IPS-18a (cell line): ENCODE measurements around the gene DNMBP.
"Not testable (repeated sequence)": the region's sequence is repeated elsewhere in the genome, so short reads cannot be mapped to it uniquely, and the experiment has no call there.

Source experiments
- H3K27ac ChIP-seq: one replicate; pipeline ENCODE4 v1.5.1; 2013; ENCODE audit warnings: low read length
- H3K27me3 ChIP-seq: one replicate; pipeline ENCODE4 v1.6.1; 2013; ENCODE audit warnings: mild to moderate bottlenecking, low read length; ENCODE audit not compliant: control insufficient read depth, insufficient read depth
- H3K36me3 ChIP-seq: one replicate; pipeline ENCODE4 v1.6.1; 2013; ENCODE audit warnings: low read depth, low read length; ENCODE audit not compliant: control insufficient read depth
- H3K4me1 ChIP-seq: one replicate; pipeline ENCODE4 v1.6.1; 2013; ENCODE audit warnings: low read depth, low read length; ENCODE audit not compliant: control insufficient read depth
- H3K4me3 ChIP-seq: one replicate; pipeline ENCODE4 v1.5.1; 2013; ENCODE audit warnings: low read length
- H3K9ac ChIP-seq: one replicate; pipeline ENCODE4 v1.6.1; 2013; ENCODE audit warnings: mild to moderate bottlenecking, low read length, moderate library complexity
- H3K9me3 ChIP-seq: one replicate; pipeline ENCODE4 v1.6.1; 2013; ENCODE audit warnings: low read depth, low read length; ENCODE audit not compliant: control insufficient read depth

Gene DNMBP

GRCh38 chr10:99915414-99915813 lies 94.3 kb downstream of the DNMBP start:
- peaks cover 26% of the 10 kb centered on the region for H3K4me1 ChIP-seq
- no peak overlapping the region for H3K4me3 ChIP-seq
- no peak overlapping the region for H3K9ac ChIP-seq
- no peaks in the 10 kb centered on the region for H3K9me3 ChIP-seq
- no peaks in the 10 kb centered on the region for H3K36me3 ChIP-seq
- no peak overlapping the region for H3K27ac ChIP-seq
- no peaks in the 10 kb centered on the region for H3K27me3 ChIP-seq

- Histone ChIP-seq H3K27ac (peak overlapping the region; percentile 90), H3K4me3 (peak overlapping the region; percentile 87), H3K4me1 (peaks cover 23% of the 10 kb centered on the region), H3K27me3 (no peaks in the 10 kb centered on the region), H3K9ac (peak overlapping the region; percentile 51), H3K36me3 (peaks cover under 1% of the 10 kb centered on the region), H3K9me3 (no peaks in the 10 kb centered on the region)
Measured at GRCh38 chr10:99914236-99914635, 95.5 kb downstream of the DNMBP start.

DNA sequence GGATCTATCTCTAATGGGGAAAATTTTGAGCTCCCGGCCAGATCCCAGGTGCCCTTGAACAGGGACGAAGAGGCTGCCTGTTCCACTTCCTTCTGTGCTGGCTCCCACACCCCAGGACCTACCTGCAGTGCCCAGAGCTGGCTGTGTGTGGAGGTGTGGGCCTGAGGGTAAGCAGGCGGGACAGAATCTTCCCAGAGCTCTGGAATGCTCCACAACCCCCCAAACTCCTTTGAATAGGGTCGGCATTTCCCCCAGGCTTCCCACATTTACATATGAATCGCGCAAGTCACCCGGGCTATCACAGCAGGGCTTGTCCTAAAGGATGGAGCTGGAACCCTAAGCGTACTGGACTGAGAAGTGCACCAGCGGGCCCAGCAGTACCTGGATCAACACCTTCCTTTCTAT lies 95.9 kb downstream of the DNMBP start:
- peak overlapping the region; percentile 90 for H3K27ac ChIP-seq
- H3K4me1 ChIP-seq: peaks cover 19% of the 10 kb centered on the region
- peak overlapping the region; percentile 92 for H3K9ac ChIP-seq
- H3K27me3 ChIP-seq: no peaks in the 10 kb centered on the region
- peaks cover 5% of the 10 kb centered on the region for H3K36me3 ChIP-seq
- H3K4me3 ChIP-seq: peak overlapping the region; percentile 87
- no peaks in the 10 kb centered on the region for H3K9me3 ChIP-seq

DNA sequence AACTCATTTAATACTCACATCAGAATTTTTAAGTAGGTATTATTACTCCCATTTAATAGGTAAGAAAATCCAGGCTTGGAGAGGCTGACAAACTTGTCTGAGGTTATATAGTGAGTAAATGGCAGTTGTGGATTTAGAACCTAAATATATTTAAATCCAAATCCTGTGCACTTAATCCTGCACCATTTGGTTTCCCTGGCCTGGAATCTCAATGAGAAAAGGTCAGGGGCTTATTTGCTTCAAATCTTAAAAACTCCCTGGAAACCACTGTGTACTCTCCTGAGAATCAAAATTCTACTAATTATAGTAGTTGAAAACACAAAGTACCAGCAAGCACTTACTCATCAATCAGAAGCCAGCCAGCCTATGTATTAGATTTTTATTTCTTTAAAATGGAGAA lies 97.7 kb downstream of the DNMBP start:
- no peaks in the 10 kb centered on the region for H3K9me3 ChIP-seq
- peaks cover 13% of the 10 kb centered on the region for H3K4me1 ChIP-seq
- peak overlapping the region; percentile 26 for H3K27ac ChIP-seq
- peaks cover 23% of the 10 kb centered on the region for H3K36me3 ChIP-seq
- H3K9ac ChIP-seq: peak overlapping the region; percentile 92
- H3K4me3 ChIP-seq: peak overlapping the region; percentile 87
- no peaks in the 10 kb centered on the region for H3K27me3 ChIP-seq

DNA sequence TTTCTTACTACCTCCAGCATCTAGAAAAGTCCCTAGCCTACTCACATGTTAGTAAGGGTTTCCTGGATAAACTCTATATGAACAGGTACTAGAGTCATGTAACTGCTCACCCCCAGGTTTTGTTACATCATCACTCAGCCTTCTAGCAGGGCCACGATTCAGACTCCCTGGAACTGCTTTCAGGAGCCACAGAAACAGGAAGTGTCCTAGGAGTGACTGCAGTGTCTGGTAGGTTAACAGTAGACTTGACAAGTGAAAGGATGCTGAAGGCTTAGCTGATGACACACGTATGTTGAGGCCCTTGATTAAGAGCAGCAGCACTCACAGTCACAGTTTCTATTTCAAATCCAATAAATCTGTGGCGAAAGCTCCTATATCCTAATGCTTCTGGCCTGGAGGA lies 101.2 kb downstream of the DNMBP start:
- Histone ChIP-seq H3K27ac (no peak overlapping the region), H3K9me3 (no peaks in the 10 kb centered on the region), H3K4me3 (no peak overlapping the region), H3K27me3 (no peaks in the 10 kb centered on the region), H3K9ac (no peak overlapping the region), H3K36me3 (peaks cover 58% of the 10 kb centered on the region), H3K4me1 (peaks cover 5% of the 10 kb centered on the region)

DNA sequence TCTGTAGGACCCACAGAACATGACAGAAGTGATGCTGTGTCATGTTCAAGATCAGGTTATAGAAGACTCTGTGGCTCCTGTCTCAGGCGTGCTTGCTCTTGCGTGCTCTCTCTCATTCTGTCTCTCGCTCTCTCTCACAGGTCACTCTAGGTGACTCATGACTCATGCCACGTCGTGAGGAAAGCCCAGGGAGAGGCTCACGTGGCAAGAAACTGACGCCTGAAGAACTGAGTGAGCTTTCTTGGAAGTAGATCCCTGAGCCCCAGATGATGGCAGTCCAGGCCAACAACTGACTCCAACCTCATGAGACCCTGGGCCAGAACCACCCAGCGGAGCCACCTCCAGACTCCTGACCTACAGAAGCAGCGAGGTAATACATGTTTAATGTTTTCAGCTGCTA lies 103.3 kb downstream of the DNMBP start:
- Histone ChIP-seq H3K4me3 (no peak overlapping the region), H3K27me3 (no peaks in the 10 kb centered on the region), H3K27ac (no peak overlapping the region), H3K36me3 (peaks cover 70% of the 10 kb centered on the region), H3K9me3 (no peaks in the 10 kb centered on the region), H3K9ac (no peak overlapping the region), H3K4me1 (no peaks in the 10 kb centered on the region)

DNA sequence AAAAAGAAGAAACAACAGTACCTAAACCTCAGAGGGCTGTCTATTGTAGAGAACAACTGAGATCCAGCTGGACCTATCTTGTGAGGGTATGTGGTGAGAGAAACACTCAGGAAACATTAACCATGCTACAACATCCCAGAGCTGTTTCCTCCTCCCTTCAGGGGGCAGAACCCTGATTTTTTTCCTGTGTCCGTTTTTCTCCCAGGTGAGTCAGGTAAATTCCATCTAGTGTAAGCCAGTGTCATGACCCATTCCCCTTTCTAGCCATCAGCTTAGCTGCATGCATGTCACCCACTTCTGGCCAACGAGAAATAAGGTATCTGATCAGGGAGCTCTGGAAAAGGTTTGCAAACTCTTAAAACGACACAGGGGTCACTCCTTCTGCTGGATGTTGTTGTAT lies 103.8 kb downstream of the DNMBP start:
- Histone ChIP-seq H3K4me1 (no peaks in the 10 kb centered on the region), H3K9ac (no peak overlapping the region), H3K4me3 (no peak overlapping the region), H3K9me3 (no peaks in the 10 kb centered on the region), H3K27me3 (no peaks in the 10 kb centered on the region), H3K27ac (no peak overlapping the region), H3K36me3 (peaks cover 75% of the 10 kb centered on the region)

GRCh38 chr10:99895867-99896266 lies 113.9 kb downstream of the DNMBP start:
- peaks cover 80% of the 10 kb centered on the region for H3K36me3 ChIP-seq
- H3K4me3 ChIP-seq: no peak overlapping the region
- no peaks in the 10 kb centered on the region for H3K9me3 ChIP-seq
- no peak overlapping the region for H3K9ac ChIP-seq
- H3K27me3 ChIP-seq: no peaks in the 10 kb centered on the region
- no peak overlapping the region for H3K27ac ChIP-seq
- no peaks in the 10 kb centered on the region for H3K4me1 ChIP-seq

DNA sequence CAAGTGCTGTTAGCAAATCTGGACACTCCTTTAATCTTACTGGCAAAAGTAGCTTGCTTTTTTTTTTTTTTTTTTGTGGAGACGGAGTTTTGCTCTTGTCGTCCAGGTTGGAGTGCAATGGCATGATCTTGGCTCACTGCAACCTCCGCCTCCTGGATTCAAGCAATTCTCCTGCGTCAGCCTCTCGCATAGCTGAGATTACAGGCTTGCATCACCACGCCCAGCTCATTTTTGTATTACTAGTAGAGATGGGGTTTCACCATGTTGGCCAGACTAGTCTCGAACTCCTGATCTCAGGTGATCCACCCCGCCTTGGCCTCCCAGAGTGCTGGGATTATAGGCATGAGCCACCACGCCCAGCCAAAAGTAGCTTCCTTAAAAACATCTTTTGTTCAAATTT lies 114.7 kb downstream of the DNMBP start:
- not testable (repeated sequence) for H3K27me3 ChIP-seq, H3K4me3 ChIP-seq, H3K9ac ChIP-seq, H3K9me3 ChIP-seq, H3K27ac ChIP-seq, H3K4me1 ChIP-seq
- H3K36me3 ChIP-seq: peaks cover 82% of the 10 kb centered on the region

- Histone ChIP-seq H3K9ac (no peak overlapping the region), H3K27ac (no peak overlapping the region), H3K4me1 (no peaks in the 10 kb centered on the region), H3K36me3 (peaks cover 82% of the 10 kb centered on the region), H3K27me3 (no peaks in the 10 kb centered on the region), H3K9me3 (no peaks in the 10 kb centered on the region), H3K4me3 (no peak overlapping the region)
Measured at GRCh38 chr10:99894613-99895012, 115.1 kb downstream of the DNMBP start.

GRCh38 chr10:99888622-99889021 lies 121.1 kb downstream of the DNMBP start:
- no peak overlapping the region for H3K4me3 ChIP-seq
- H3K9me3 ChIP-seq: no peaks in the 10 kb centered on the region
- no peak overlapping the region for H3K27ac ChIP-seq
- no peaks in the 10 kb centered on the region for H3K27me3 ChIP-seq
- H3K36me3 ChIP-seq: peaks cover 78% of the 10 kb centered on the region
- no peaks in the 10 kb centered on the region for H3K4me1 ChIP-seq
- H3K9ac ChIP-seq: no peak overlapping the region

DNA sequence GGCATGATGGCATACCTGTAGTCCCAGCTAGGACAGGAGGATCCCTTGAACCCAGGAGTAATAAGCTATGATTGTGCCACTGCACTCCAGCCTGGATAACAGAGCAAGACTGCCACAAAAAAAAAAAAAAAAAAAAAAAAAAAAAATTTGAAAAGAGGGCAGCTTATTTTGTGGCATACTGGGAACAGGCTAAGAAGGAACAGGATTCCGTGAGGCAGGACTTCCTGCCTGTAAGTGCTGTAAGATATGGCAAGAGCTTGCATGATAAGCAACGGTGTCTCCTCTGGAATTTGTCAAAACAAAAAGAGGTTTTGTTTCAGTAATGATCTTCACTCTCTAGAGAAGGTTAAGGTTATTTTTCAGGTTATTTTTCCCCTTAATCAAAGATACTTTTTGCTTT lies 126.2 kb downstream of the DNMBP start:
- Histone ChIP-seq H3K27ac (no peak overlapping the region), H3K36me3 (peaks cover 96% of the 10 kb centered on the region), H3K4me1 (no peaks in the 10 kb centered on the region), H3K9ac (no peak overlapping the region), H3K9me3 (no peaks in the 10 kb centered on the region), H3K4me3 (no peak overlapping the region), H3K27me3 (no peaks in the 10 kb centered on the region)
